ENCODE results near the gene GFOD1.

DNA sequence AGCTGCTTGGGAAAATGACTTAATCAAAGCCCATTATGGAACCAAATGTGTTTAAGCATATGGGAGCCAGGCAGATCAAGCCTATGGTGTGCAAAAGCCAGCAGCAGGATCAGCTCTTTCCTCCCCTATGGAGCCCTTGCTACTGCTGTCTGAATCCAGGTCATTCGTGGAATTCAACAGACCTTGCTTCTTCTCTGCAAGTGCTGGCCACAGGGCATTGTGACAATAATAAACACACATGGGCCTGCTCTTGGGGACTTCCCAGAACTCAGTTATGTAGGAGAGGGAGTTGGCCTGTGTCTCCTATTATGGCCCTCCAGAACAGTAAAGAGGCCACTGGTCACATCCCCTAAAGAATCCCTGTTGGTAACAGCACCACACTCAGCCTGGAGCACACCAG lies 18.6 kb downstream of the GFOD1 start:
- TF ChIP-seq YY1 (IDR thresholded peaks at IDR 0.05; ENCODE audit: low read depth) (no peak), REST (IDR thresholded peaks at IDR 0.05; ENCODE audit: low read depth) (no peak), EP300 (IDR thresholded peaks at IDR 0.05; ENCODE audit: borderline replicate concordance) (no peak), TAF1 (IDR thresholded peaks at IDR 0.05; ENCODE audit: low read depth) (no peak), CEBPB (IDR thresholded peaks at IDR 0.05) (no peak)
